Mammary epithelial cell (primary cell): ENCODE measurements around the gene ZSWIM8.

Source experiments
- EZH2 ChIP-seq: IDR thresholded peaks from 2 replicates; pipeline ENCODE4 v1.6.1; 2012; ENCODE audit warnings: low read length, inconsistent platforms, borderline replicate concordance
- TF ChIP-seq, protein P1 (sequence below), 2 donors: IDR thresholded peaks in 1 of 2; conservative IDR thresholded peaks in 1 of 2; 2 replicates each; pipeline ENCODE4 v1.5.1; 2011 to 2012; ENCODE audit warnings: inconsistent platforms in 2 of 2, low read length in 2 of 2, mild to moderate bottlenecking in 2 of 2, control low read depth in 1 of 2, low read depth in 1 of 2; ENCODE audit not compliant: insufficient read depth in 1 of 2; ENCODE audit errors: extremely low read depth in 1 of 2

DNA sequence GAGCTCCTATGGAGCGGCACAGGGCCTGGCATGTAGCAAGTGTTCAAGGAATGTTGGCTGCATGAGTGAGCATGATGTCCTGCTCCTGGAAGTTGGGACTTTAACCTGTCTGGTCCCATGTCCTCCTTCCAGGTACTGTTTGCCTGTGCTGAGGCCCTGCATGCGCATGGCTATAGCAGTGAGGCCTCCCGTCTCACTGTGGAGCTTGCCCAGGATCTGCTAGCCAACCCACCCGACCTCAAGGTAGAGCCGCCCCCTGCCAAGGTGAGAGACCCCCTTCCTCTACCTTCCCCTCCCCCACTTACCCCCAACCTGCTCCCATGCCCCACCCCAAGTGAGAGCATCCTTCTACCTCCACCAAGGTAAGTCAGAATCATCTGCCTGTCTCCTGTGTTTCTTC, 8.1 kb downstream of the ZSWIM8 start:
- TF ChIP-seq, protein P1, sequence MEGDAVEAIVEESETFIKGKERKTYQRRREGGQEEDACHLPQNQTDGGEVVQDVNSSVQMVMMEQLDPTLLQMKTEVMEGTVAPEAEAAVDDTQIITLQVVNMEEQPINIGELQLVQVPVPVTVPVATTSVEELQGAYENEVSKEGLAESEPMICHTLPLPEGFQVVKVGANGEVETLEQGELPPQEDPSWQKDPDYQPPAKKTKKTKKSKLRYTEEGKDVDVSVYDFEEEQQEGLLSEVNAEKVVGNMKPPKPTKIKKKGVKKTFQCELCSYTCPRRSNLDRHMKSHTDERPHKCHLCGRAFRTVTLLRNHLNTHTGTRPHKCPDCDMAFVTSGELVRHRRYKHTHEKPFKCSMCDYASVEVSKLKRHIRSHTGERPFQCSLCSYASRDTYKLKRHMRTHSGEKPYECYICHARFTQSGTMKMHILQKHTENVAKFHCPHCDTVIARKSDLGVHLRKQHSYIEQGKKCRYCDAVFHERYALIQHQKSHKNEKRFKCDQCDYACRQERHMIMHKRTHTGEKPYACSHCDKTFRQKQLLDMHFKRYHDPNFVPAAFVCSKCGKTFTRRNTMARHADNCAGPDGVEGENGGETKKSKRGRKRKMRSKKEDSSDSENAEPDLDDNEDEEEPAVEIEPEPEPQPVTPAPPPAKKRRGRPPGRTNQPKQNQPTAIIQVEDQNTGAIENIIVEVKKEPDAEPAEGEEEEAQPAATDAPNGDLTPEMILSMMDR (conservative IDR thresholded peaks at IDR 0.05 in 1 of 2, IDR thresholded peaks at IDR 0.05 in 1 of 2; ENCODE audit: extremely low read depth in 1 of 2, insufficient read depth in 1 of 2, low read depth in 1 of 2, low read length in 2 of 2), result no peak
- TF ChIP-seq EZH2, result no peak
